ENCODE data around the gene ARHGAP44.
A peak's percentile ranks its signal among the peaks of the same experiment; 100 is the strongest.

- TF ChIP-seq CTCF (conservative IDR thresholded peaks at IDR 0.05) (peak; percentile 100), ZFX (IDR thresholded peaks at IDR 0.05) (no peak)
These were observed 235.4 kb downstream of the ARHGAP44 start for GRCh38 chr17:13024526-13025257.
